ENCODE data around the gene ESPL1.

Gene ESPL1

GRCh38 chr12:53267999-53268629, at the start of gene ESPL1:
Gene ESPL1, plus strand, starts transcription at chr12:53268299. Its CDS starts 468 bp downstream, at chr12:53268767.
- DNase-seq (ENCODE audit: low read depth in 2 of 2): peak; percentile 30 to 32

GRCh38 chr12:53218551-53219291, 49.4 kb upstream of the ESPL1 start:
- no peak for DNase-seq (ENCODE audit: low read depth in 2 of 2)

- DNase-seq (ENCODE audit: low read depth in 2 of 2): no peak
These were observed 48.7 kb upstream of the ESPL1 start for GRCh38 chr12:53219292-53219955.

- no peak for DNase-seq (ENCODE audit: low read depth in 2 of 2)
These were observed 48.0 kb upstream of the ESPL1 start for GRCh38 chr12:53219956-53220693.

GRCh38 chr12:53220694-53221202, 47.4 kb upstream of the ESPL1 start:
- peak; percentile 83 to 86 for DNase-seq (ENCODE audit: low read depth in 2 of 2)

GRCh38 chr12:53221203-53222080, 46.7 kb upstream of the ESPL1 start:
- DNase-seq (ENCODE audit: low read depth in 2 of 2): no peak

GRCh38 chr12:53222170-53222721, 45.9 kb upstream of the ESPL1 start:
- no peak for DNase-seq (ENCODE audit: low read depth in 2 of 2)

GRCh38 chr12:53222806-53223261, 45.3 kb upstream of the ESPL1 start:
- no peak for DNase-seq (ENCODE audit: low read depth in 2 of 2)

- peak in 1 of 2 experiments; percentile 57 for DNase-seq (ENCODE audit: low read depth in 2 of 2)
These were observed 44.6 kb upstream of the ESPL1 start for GRCh38 chr12:53223389-53224060.

- no peak for DNase-seq (ENCODE audit: low read depth in 2 of 2)
These were observed 43.8 kb upstream of the ESPL1 start for GRCh38 chr12:53224061-53224896.

GRCh38 chr12:53224897-53225634, 43.0 kb upstream of the ESPL1 start:
- DNase-seq (ENCODE audit: low read depth in 2 of 2): no peak

- no peak for DNase-seq (ENCODE audit: low read depth in 2 of 2)
These were observed 42.3 kb upstream of the ESPL1 start for GRCh38 chr12:53225635-53226424.

GRCh38 chr12:53226815-53227214, 41.3 kb upstream of the ESPL1 start:
- DNase-seq (ENCODE audit: low read depth in 2 of 2): no peak

GRCh38 chr12:53227341-53227740, 40.8 kb upstream of the ESPL1 start:
- no peak for DNase-seq (ENCODE audit: low read depth in 2 of 2)

- no peak for DNase-seq (ENCODE audit: low read depth in 2 of 2)
These were observed 40.3 kb upstream of the ESPL1 start for GRCh38 chr12:53227836-53228235.

- DNase-seq (ENCODE audit: low read depth in 2 of 2): no peak
These were observed 38.6 kb upstream of the ESPL1 start for GRCh38 chr12:53229454-53229853.

GRCh38 chr12:53230108-53230845, 37.8 kb upstream of the ESPL1 start:
- DNase-seq (ENCODE audit: low read depth in 2 of 2): no peak
